Neural progenitor cell (in vitro differentiated cells): ENCODE measurements around the gene STAG1. TPM values are rescaled to one million over a fixed set of nuclear protein-coding genes. Genes with fewer than 3 reads are reported as not detected.

Experiments used
- DNase-seq: peaks from one replicate; pipeline ENCODE4 v3.0.0-alpha.2; 2016; ENCODE audit warnings: low spot score
- H2AFZ ChIP-seq: fragments of 200-600 bp; sonication (generic); replicated peaks from 2 replicates; pipeline ENCODE4 v1.6.1; 2016; ENCODE audit warnings: antibody characterized with exemption
- H3F3A ChIP-seq: fragments of 200-600 bp; sonication (generic); 2 replicates; pipeline ENCODE4 v1.6.1; 2016; ENCODE audit warnings: antibody characterized with exemption, low read depth
- H3K27ac ChIP-seq: fragments of 200-600 bp; sonication (generic); 2 replicates; pipeline ENCODE4 v1.5.1; 2016; ENCODE audit warnings: mild to moderate bottlenecking
- H3K27me3 ChIP-seq: fragments of 200-600 bp; sonication (generic); 2 replicates; pipeline ENCODE4 v1.6.1; 2016; ENCODE audit warnings: mild to moderate bottlenecking, moderate library complexity
- H3K36me3 ChIP-seq: fragments of 200-600 bp; sonication (generic); 2 replicates; pipeline ENCODE4 v1.5.1; 2016
- H3K4me1 ChIP-seq: fragments of 200-600 bp; sonication (generic); 2 replicates; pipeline ENCODE4 v1.6.1; 2016; ENCODE audit warnings: mixed run types
- H3K4me2 ChIP-seq: fragments of 200-600 bp; sonication (generic); 2 replicates; pipeline ENCODE4 v1.6.1; 2016
- H3K4me3 ChIP-seq: fragments of 200-600 bp; sonication (generic); 2 replicates; pipeline ENCODE4 v1.5.1; 2016
- H3K79me2 ChIP-seq: fragments of 200-600 bp; sonication (generic); 2 replicates; pipeline ENCODE4 v1.6.1; 2016; ENCODE audit warnings: low read depth
- H3K9ac ChIP-seq: fragments of 200-600 bp; sonication (generic); 2 replicates; pipeline ENCODE4 v1.6.1; 2016
- H3K9me3 ChIP-seq: fragments of 200-600 bp; sonication (generic); 2 replicates; pipeline ENCODE4 v1.5.1; 2016; ENCODE audit warnings: low read depth
- H4K20me1 ChIP-seq: fragments of 200-600 bp; sonication (generic); 2 replicates; pipeline ENCODE4 v1.6.1; 2016; ENCODE audit warnings: low read depth
- H3K27ac Mint-ChIP-seq: 3 replicates; pipeline ENCODE4 v1.8.0; 2021; ENCODE audit warnings: mixed read lengths
- H3K27me3 Mint-ChIP-seq: 2 replicates; pipeline ENCODE4 v1.8.0; 2022; ENCODE audit warnings: low read depth, mild to moderate bottlenecking, inconsistent platforms, moderate library complexity, mixed read lengths; ENCODE audit not compliant: insufficient read depth
- H3K36me3 Mint-ChIP-seq: 3 replicates; pipeline ENCODE4 v1.8.0; 2021; ENCODE audit warnings: mixed read lengths
- H3K4me1 Mint-ChIP-seq: 3 replicates; pipeline ENCODE4 v1.8.0; 2021; ENCODE audit warnings: mixed read lengths
- H3K4me3 Mint-ChIP-seq: 3 replicates; pipeline ENCODE4 v1.8.0; 2021; ENCODE audit warnings: mild to moderate bottlenecking, moderate library complexity, mixed read lengths
- H3K9me3 Mint-ChIP-seq: 3 replicates; pipeline ENCODE4 v1.8.0; 2020; ENCODE audit warnings: mixed read lengths
- CTCF ChIP-seq: fragments of 200-600 bp; sonication (generic); IDR thresholded peaks from 2 replicates; pipeline ENCODE4 v1.5.1; 2017; ENCODE audit warnings: antibody characterized with exemption, mild to moderate bottlenecking
- EZH2 ChIP-seq: fragments of 200-600 bp; sonication (generic); IDR thresholded peaks from 2 replicates; pipeline ENCODE4 v1.6.1; 2017; ENCODE audit warnings: antibody characterized with exemption, mild to moderate bottlenecking, moderate library complexity
- EZH2phosphoT487 ChIP-seq: fragments of 200-600 bp; sonication (generic); IDR thresholded peaks from 2 replicates; pipeline ENCODE4 v1.6.1; 2017; ENCODE audit warnings: antibody characterized with exemption
- total RNA-seq: library from RNA; depleted of rRNA; stranded (reverse); fragments of >200 nt; gene quantifications from 2 replicates; pipeline ENCODE4 v1.2.3, GENCODE V29; 2015; ENCODE audit warnings: low replicate concordance

Gene STAG1
- total RNA-seq, 1 donor from 2014 or later = 38.3 TPM

DNA sequence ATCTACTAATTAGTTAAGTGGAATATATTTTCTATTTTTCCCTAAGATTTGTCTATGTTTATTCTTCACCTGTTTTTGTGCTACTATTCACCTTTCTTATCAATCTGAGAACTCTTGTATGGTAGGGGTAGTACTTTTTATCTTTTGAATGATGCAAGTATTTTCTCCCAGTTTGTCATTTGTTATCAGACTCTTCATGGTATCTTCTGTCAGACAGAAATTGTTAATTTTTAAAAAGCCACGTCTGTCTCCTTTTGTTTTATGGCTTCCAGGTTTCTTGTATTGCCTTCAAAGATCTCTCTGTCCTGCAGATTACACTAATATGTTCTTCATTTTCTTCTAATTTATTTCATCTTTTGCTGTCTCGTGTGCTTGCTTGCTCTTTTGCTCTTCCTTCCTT lies 317.7 kb downstream of the STAG1 start:
- H3K4me3 Mint-ChIP-seq = no peak overlapping the region
- H3K4me2 ChIP-seq = no peak overlapping the region

GRCh38 chr3:136432685-136433084 lies 319.5 kb downstream of the STAG1 start:
- Histone ChIP-seq H4K20me1 (no peaks in the 10 kb centered on the region), H3K4me1 (no peaks in the 10 kb centered on the region), H3K4me2 (no peak overlapping the region), H3K4me3 (no peak overlapping the region), H3K9me3 (no peaks in the 10 kb centered on the region), H3K27me3 (no peaks in the 10 kb centered on the region), H2AFZ (no peak overlapping the region), H3F3A (peaks cover 4% of the 10 kb centered on the region), H3K79me2 (no peaks in the 10 kb centered on the region), H3K9ac (no peak overlapping the region), H3K27ac (no peak overlapping the region), H3K36me3 (no peaks in the 10 kb centered on the region)
- no peaks in the 10 kb centered on the region for H3K27me3 Mint-ChIP-seq
- H3K36me3 Mint-ChIP-seq = peaks cover 21% of the 10 kb centered on the region
- no peaks in the 10 kb centered on the region for H3K4me1 Mint-ChIP-seq
- no peak overlapping the region for H3K27ac Mint-ChIP-seq
- DNase-seq = no peak
- H3K9me3 Mint-ChIP-seq = no peaks in the 10 kb centered on the region
- no peak for TF ChIP-seq CTCF
- TF ChIP-seq EZH2 = no peak
- no peak for TF ChIP-seq EZH2phosphoT487
- no peak overlapping the region for H3K4me3 Mint-ChIP-seq

More for the DNA sequence above, 317.7 kb downstream of the STAG1 start:
- Histone ChIP-seq H2AFZ (no peak overlapping the region), H3K27ac (no peak overlapping the region), H3F3A (no peaks in the 10 kb centered on the region), H3K27me3 (no peaks in the 10 kb centered on the region), H3K79me2 (no peaks in the 10 kb centered on the region), H3K4me3 (no peak overlapping the region), H3K9me3 (no peaks in the 10 kb centered on the region), H3K9ac (no peak overlapping the region), H3K4me1 (no peaks in the 10 kb centered on the region), H3K36me3 (no peaks in the 10 kb centered on the region), H4K20me1 (no peaks in the 10 kb centered on the region)
- Mint-ChIP-seq H3K9me3 (no peaks in the 10 kb centered on the region), H3K27me3 (no peaks in the 10 kb centered on the region), H3K27ac (no peak overlapping the region), H3K36me3 (peaks cover 15% of the 10 kb centered on the region), H3K4me1 (no peaks in the 10 kb centered on the region)
- no peak for TF ChIP-seq EZH2
- no peak for TF ChIP-seq EZH2phosphoT487
- no peak for TF ChIP-seq CTCF
- no peak for DNase-seq

GRCh38 chr3:136428167-136428566 lies 324.0 kb downstream of the STAG1 start:
- Mint-ChIP-seq H3K27ac (peak overlapping the region; percentile 5), H3K9me3 (no peaks in the 10 kb centered on the region), H3K4me3 (no peak overlapping the region), H3K4me1 (no peaks in the 10 kb centered on the region), H3K36me3 (peaks cover 25% of the 10 kb centered on the region), H3K27me3 (no peaks in the 10 kb centered on the region)
- H4K20me1 ChIP-seq = no peaks in the 10 kb centered on the region
- H3K27me3 ChIP-seq = no peaks in the 10 kb centered on the region
- no peak overlapping the region for H3K27ac ChIP-seq
- no peaks in the 10 kb centered on the region for H3K9me3 ChIP-seq
- H3K79me2 ChIP-seq = no peaks in the 10 kb centered on the region
- no peaks in the 10 kb centered on the region for H3K4me1 ChIP-seq
- no peak for DNase-seq
- TF ChIP-seq EZH2phosphoT487 (no peak), EZH2 (no peak), CTCF (no peak)
- peaks cover 4% of the 10 kb centered on the region for H3F3A ChIP-seq
- H3K4me3 ChIP-seq = no peak overlapping the region
- no peak overlapping the region for H3K4me2 ChIP-seq
- H3K9ac ChIP-seq = no peak overlapping the region
- no peak overlapping the region for H2AFZ ChIP-seq
- no peaks in the 10 kb centered on the region for H3K36me3 ChIP-seq
